Erythroblast (primary cell): ENCODE results near the gene KRTAP19-8.

ENCODE experiments used
- GATA1 ChIP-seq: IDR thresholded peaks from 2 replicates; pipeline ENCODE4 v1.6.1; 2011; ENCODE audit warnings: low read depth, mild to moderate bottlenecking, control low read depth, low read length, moderate library complexity
- POLR2A ChIP-seq: IDR thresholded peaks from 2 replicates; pipeline ENCODE4 v1.6.1; 2011; ENCODE audit warnings: mild to moderate bottlenecking, low read length

DNA sequence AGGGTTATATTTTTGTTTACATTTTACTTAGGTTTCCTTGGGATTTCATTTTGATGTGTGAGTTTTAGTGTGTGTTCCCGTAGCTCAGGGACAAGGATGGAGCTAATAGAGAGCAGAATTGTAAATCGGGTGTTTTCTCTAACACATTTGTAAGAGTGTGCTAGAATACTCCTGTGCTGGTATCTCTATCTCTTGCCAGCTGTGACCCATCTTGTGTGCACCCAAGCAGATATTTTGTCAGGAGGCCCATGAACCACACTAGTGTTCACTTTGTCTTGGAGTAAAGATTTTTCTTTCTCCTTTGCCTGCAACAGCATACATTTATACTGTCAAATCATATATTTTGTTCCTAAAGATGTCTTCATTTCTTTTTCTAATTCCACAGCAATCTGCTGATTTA is 23.4 kb downstream of the KRTAP19-8 start:
- no peak for TF ChIP-seq POLR2A
- TF ChIP-seq GATA1 = no peak
